Karpas-422 (cell line): ENCODE data around the gene RAB11B. TPM values are rescaled to one million over a fixed set of nuclear protein-coding genes. Genes with fewer than 3 reads are reported as not detected.
"Not testable (repeated sequence)": the region's sequence is repeated elsewhere in the genome, so short reads cannot be mapped to it uniquely, and the experiment has no call there.

Source experiments
- DNase-seq: peaks from one replicate; pipeline ENCODE4 v3.0.0-alpha.2; 2015
- H2AFZ ChIP-seq: fragments of 200-600 bp; sonication (generic); 2 replicates; pipeline ENCODE4 v1.6.1; 2014; ENCODE audit warnings: antibody characterized with exemption, low read length, mixed read lengths
- H3K27ac ChIP-seq: fragments of 200-600 bp; sonication (generic); 2 replicates; pipeline ENCODE4 v1.5.1; 2014; ENCODE audit warnings: mild to moderate bottlenecking, low read length, moderate library complexity
- H3K27me3 ChIP-seq: fragments of 200-600 bp; sonication (generic); 2 replicates; pipeline ENCODE4 v1.6.1; 2014; ENCODE audit warnings: low read length, mixed read lengths
- H3K36me3 ChIP-seq: fragments of 200-600 bp; sonication (generic); 2 replicates; pipeline ENCODE4 v1.6.1; 2014; ENCODE audit warnings: low read length, mixed read lengths; ENCODE audit not compliant: insufficient read depth
- H3K4me1 ChIP-seq: fragments of 200-600 bp; sonication (generic); 2 replicates; pipeline ENCODE4 v1.6.1; 2014; ENCODE audit warnings: mild to moderate bottlenecking, low read length, mixed read lengths
- H3K4me2 ChIP-seq: fragments of 200-600 bp; sonication (generic); 2 replicates; pipeline ENCODE4 v1.6.1; 2014; ENCODE audit warnings: low read length, low read depth, mild to moderate bottlenecking; ENCODE audit not compliant: poor library complexity, severe bottlenecking
- H3K4me3 ChIP-seq: fragments of 200-600 bp; sonication (generic); 2 replicates; pipeline ENCODE4 v1.5.1; 2014; ENCODE audit warnings: mild to moderate bottlenecking, antibody characterized with exemption, low read length, mixed read lengths
- H3K79me2 ChIP-seq: fragments of 200-600 bp; sonication (generic); 2 replicates; pipeline ENCODE4 v1.6.1; 2014; ENCODE audit warnings: mild to moderate bottlenecking, low read length, mixed read lengths
- H3K9ac ChIP-seq: fragments of 200-600 bp; sonication (generic); 2 replicates; pipeline ENCODE4 v1.6.0; 2014; ENCODE audit warnings: low read length
- H3K9me2 ChIP-seq: fragments of 200-600 bp; sonication (generic), shearing (Covaris generic); replicated peaks from 2 replicates; pipeline ENCODE4 v1.6.0; 2014; ENCODE audit warnings: mild to moderate bottlenecking, low read length, moderate library complexity; ENCODE audit not compliant: insufficient read depth
- H3K9me3 ChIP-seq: fragments of 300-700, 200-600 bp; sonication (generic); 2 replicates; pipeline ENCODE4 v1.6.1; 2014; ENCODE audit warnings: low read length, mixed read lengths
- H4K20me1 ChIP-seq: fragments of 200-600 bp; sonication (generic); 2 replicates; pipeline ENCODE4 v1.6.1; 2014; ENCODE audit warnings: mild to moderate bottlenecking, antibody characterized with exemption, low read length, low read depth; ENCODE audit not compliant: insufficient read depth
- total RNA-seq: library from RNA; depleted of rRNA; stranded (reverse); fragments of >200 nt; shearing (Covaris generic); gene quantifications from 2 replicates; pipeline ENCODE4 v1.2.3, GENCODE V29; 2014; ENCODE audit warnings: low replicate concordance

Gene RAB11B
- total RNA-seq, 1 experiment from 2014 or later: 23.7 TPM

DNA sequence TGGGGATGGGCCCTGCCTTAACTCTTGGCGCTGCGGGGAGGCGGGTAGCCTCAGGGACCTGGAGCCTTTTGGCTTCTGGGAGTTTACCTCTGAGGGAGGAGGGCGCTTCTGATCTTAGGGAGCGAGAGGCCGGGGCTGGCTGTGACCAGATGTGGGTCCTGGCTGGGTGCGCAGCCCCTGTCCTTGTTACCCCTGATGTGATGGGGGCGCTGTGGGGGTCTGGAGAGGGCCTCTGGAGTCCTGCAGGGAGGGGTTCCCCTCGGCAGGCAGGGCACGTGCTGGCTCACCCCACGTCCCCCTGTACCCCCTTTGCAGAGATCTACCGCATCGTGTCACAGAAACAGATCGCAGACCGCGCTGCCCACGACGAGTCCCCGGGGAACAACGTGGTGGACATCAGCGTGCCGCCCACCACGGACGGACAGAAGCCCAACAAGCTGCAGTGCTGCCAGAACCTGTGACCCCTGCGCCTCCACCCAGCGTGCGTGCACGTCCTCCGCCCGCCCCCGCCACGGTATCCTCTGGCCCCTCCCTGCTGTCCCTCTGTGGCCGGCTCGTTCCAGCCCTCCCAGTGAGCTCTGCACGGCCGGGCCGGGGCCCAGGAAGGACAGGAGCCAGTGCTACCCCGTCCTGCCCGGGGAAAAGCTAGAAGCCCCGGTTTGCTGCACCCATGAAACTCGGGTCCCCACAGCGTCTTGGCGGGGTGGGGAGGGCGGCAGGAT is 13.1 kb downstream of the RAB11B start:
- Histone ChIP-seq H2AFZ (no peak overlapping the region), H3K9ac (no peak overlapping the region), H3K4me1 (no peaks in the 10 kb centered on the region), H3K4me2 (no peak overlapping the region), H3K79me2 (peaks cover 3% of the 10 kb centered on the region), H3K36me3 (no peaks in the 10 kb centered on the region), H3K9me3 (no peaks in the 10 kb centered on the region), H3K27ac (no peak overlapping the region), H3K4me3 (no peak overlapping the region), H3K9me2 (no peaks in the 10 kb centered on the region), H4K20me1 (peaks cover 3% of the 10 kb centered on the region; the same call in 1 of the 2 replicates), H3K27me3 (no peaks in the 10 kb centered on the region)
- no peak for DNase-seq

DNA sequence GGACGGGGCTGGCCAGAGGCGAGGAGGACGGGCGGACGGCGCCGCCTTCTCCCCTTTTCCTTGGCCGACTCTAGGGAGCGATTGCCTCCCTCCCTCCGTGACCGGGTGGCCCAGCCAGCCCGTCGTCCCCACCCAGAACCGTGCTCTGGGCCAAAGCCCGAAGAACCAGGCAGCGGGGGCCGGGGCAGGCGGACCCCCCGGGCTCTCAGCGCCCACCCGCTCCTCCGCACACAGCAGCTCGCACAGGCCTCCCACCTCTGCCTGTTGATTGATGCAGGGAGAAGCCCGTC is 13.6 kb downstream of the RAB11B start:
- Histone ChIP-seq H3K9me2 (no peaks in the 10 kb centered on the region), H3K79me2 (no peaks in the 10 kb centered on the region), H3K4me2 (no peak overlapping the region), H4K20me1 (no peaks in the 10 kb centered on the region; the same call in 1 of the 2 replicates), H3K27ac (no peak overlapping the region), H3K9me3 (no peaks in the 10 kb centered on the region), H2AFZ (no peak overlapping the region), H3K36me3 (no peaks in the 10 kb centered on the region), H3K4me1 (no peaks in the 10 kb centered on the region), H3K9ac (no peak overlapping the region), H3K27me3 (no peaks in the 10 kb centered on the region), H3K4me3 (no peak overlapping the region)
- no peak for DNase-seq

DNA sequence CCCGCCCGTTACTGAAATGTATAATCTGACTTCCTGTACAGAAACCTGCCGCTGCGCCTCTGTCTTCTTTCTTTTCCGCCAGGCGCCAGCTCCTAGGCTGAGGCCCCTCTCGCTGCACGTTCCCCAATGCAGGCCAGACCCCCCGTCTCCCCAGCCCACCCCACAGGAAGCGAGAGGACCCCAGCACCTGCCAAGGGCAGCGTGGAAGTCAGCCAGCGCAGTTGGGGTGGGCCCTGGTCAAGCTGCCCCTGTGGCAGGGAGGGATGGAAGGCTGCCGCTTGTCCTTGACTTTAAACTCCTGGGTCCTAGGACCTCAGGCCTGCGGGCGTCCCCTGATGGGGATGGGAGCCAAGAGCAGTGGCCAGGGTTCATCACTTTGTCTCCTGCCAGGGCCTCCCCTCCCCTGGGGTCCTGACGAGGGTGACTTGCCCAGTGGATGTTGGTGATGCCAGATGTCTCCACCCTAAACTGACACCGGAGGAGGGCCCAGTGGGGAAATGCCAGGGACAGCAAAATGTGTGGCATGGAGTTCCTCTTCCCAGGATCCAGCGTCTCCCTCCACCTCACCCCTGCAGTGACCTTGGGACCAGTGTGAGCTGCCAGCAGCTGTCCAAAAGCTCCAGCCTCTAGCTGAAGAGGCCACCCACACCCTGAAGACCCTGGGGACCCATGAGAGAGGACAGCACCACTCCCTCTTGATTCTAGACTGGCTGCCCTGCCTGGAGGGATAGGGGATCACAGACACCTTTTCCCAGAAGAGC is 14.4 kb downstream of the RAB11B start:
- no peaks in the 10 kb centered on the region for H3K36me3 ChIP-seq
- H3K9ac ChIP-seq: no peak overlapping the region
- H3K4me1 ChIP-seq: no peaks in the 10 kb centered on the region
- H3K4me3 ChIP-seq: no peak overlapping the region
- H2AFZ ChIP-seq: no peak overlapping the region
- no peaks in the 10 kb centered on the region for H3K27me3 ChIP-seq
- H3K9me2 ChIP-seq: no peaks in the 10 kb centered on the region
- H3K79me2 ChIP-seq: no peaks in the 10 kb centered on the region
- H3K4me2 ChIP-seq: no peak overlapping the region
- H3K9me3 ChIP-seq: no peaks in the 10 kb centered on the region
- DNase-seq: no peak
- no peak overlapping the region for H3K27ac ChIP-seq
- H4K20me1 ChIP-seq: no peaks in the 10 kb centered on the region; the same call in 1 of the 2 replicates

- not testable (repeated sequence) for DNase-seq, H3K4me2 ChIP-seq, H2AFZ ChIP-seq, H3K9ac ChIP-seq, H3K9me3 ChIP-seq, H4K20me1 ChIP-seq, H3K4me3 ChIP-seq, H3K27me3 ChIP-seq, H3K79me2 ChIP-seq, H3K9me2 ChIP-seq, H3K4me1 ChIP-seq, H3K36me3 ChIP-seq, H3K27ac ChIP-seq
These were observed 20.6 kb downstream of the RAB11B start for GRCh38 chr19:8410718-8411117.

DNA sequence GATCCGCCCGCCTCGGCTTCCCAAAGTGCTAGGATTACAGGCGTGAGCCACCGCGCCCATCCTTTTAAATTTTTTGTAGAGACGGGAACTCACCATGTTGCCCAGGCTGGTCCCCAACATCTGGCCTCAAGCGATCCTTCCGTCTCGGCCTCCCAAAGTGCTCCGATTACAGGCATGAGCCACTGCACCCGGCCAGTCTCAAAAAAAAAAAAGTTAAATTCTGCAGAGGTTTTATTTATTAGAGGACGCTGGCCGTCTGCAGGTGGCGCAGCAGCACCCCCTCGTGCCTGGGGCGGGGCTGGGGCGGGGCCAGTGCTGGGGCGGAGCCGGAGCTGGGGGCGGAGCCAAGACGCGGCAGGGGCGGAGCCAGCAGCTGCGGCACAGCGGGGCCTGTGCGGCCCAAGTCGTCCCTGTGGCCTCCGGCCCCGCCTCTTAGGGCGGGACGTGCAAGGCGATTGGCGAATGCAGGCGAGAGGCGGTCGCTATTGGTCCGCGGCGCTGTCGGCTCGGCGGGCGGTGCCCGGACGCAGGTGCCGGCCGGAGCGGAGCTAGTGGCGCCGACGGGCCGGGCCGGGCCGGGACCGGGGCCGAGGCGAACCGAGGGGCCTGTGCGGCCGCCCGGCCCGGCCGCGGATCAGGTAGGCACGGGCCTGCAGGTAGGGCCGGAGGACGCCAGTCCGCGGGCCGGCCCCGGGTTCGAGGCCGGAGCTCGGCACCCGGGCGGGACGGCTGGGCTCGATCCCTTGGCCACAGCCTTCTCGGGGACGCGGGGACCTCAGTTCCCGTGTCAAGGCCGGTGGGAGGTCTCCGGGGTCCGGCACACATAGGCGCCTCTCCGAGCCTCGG is 22.8 kb downstream of the RAB11B start, which contains the start of gene MARCHF2:
Gene MARCHF2, plus strand, starts transcription at position 523 of the 846 bp plus-strand sequence. CDS start 8,536 bp downstream, outside the sequence.
- H3K27ac ChIP-seq: no peak within 1 kb of the TSS
- DNase-seq: peak; percentile 98
- peak within 1 kb of the TSS; percentile 87 for H3K4me2 ChIP-seq
- H4K20me1 ChIP-seq: no peaks in the 10 kb centered on the region
- no peaks in the 10 kb centered on the region for H3K36me3 ChIP-seq
- H3K9me2 ChIP-seq: no peaks in the 10 kb centered on the region
- peak within 1 kb of the TSS; percentile 89; the same call in 1 of the 2 replicates for H2AFZ ChIP-seq
- H3K27me3 ChIP-seq: no peaks in the 10 kb centered on the region
- H3K9ac ChIP-seq: peak within 1 kb of the TSS; percentile 76
- no peaks in the 10 kb centered on the region for H3K79me2 ChIP-seq
- peaks cover 7% of the 10 kb centered on the region for H3K4me1 ChIP-seq
- H3K4me3 ChIP-seq: peak within 1 kb of the TSS; percentile 84
- no peaks in the 10 kb centered on the region for H3K9me3 ChIP-seq

DNA sequence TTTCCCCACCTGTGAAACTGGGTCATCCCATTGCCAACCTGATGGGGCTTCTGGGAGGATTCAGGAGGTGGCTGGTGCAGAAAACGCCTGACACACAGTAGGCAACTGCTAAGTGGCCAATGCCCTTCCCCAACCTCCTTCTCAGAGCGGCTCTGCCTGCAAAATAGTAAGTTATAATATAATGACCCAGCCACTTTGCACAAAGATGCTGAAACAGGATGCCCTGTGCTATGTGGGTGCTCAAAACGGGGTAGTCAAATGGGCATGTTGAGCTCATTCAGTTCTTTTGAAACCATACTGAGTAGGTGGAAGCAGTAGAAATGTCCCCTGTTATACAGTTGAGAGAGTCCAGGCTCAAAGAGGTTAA is 23.5 kb downstream of the RAB11B start:
- H3K9me3 ChIP-seq: no peaks in the 10 kb centered on the region
- peak overlapping the region; percentile 87 for H3K4me2 ChIP-seq
- H3K4me3 ChIP-seq: peak overlapping the region; percentile 84
- no peaks in the 10 kb centered on the region for H3K79me2 ChIP-seq
- peak overlapping the region; percentile 76 for H3K9ac ChIP-seq
- no peak overlapping the region for H3K27ac ChIP-seq
- H3K4me1 ChIP-seq: peaks cover 7% of the 10 kb centered on the region
- H2AFZ ChIP-seq: peak overlapping the region; percentile 89; the same call in 1 of the 2 replicates
- no peaks in the 10 kb centered on the region for H3K36me3 ChIP-seq
- H4K20me1 ChIP-seq: no peaks in the 10 kb centered on the region
- H3K9me2 ChIP-seq: no peaks in the 10 kb centered on the region
- no peaks in the 10 kb centered on the region for H3K27me3 ChIP-seq
- DNase-seq: no peak

- no peak for DNase-seq
- H3K4me2 ChIP-seq: no peak overlapping the region
- no peak overlapping the region for H3K4me3 ChIP-seq
These were observed 26.6 kb downstream of the RAB11B start for GRCh38 chr19:8416796-8417195.

More at GRCh38 chr19:8416796-8417195, 26.6 kb downstream of the RAB11B start:
- Histone ChIP-seq H3K79me2 (no peaks in the 10 kb centered on the region), H3K9me3 (no peaks in the 10 kb centered on the region), H3K4me1 (peaks cover 7% of the 10 kb centered on the region), H2AFZ (no peak overlapping the region), H3K27me3 (no peaks in the 10 kb centered on the region), H3K9ac (no peak overlapping the region), H3K36me3 (no peaks in the 10 kb centered on the region), H3K9me2 (no peaks in the 10 kb centered on the region), H4K20me1 (no peaks in the 10 kb centered on the region), H3K27ac (no peak overlapping the region)
